ENCODE measurements around the gene PDSS1. TPM values are rescaled to one million over a fixed set of nuclear protein-coding genes. Genes with fewer than 3 reads are reported as not detected.

PDSS1 gene
- total and polyA plus RNA-seq, 4 donors = 6.0 to 7.6 (median 7.1) TPM

GRCh38 chr10:26773633-26774032, 76.1 kb downstream of the PDSS1 start:
- no peak overlapping the region for H3K9ac ChIP-seq (ENCODE audit: low read depth in 1 of 2, low read length in 2 of 2)
- no peak overlapping the region for H3K4me3 ChIP-seq (ENCODE audit: low read depth in 1 of 3, low read length in 3 of 3)
- H3K27ac ChIP-seq (ENCODE audit: low read depth in 1 of 2, low read length in 2 of 2) = no peak overlapping the region
- H3K4me1 ChIP-seq (ENCODE audit: control insufficient read depth in 4 of 4, insufficient read depth in 4 of 4, low read length in 3 of 4) = no peaks in the 10 kb centered on the region
- H3K36me3 ChIP-seq (ENCODE audit: control insufficient read depth in 4 of 4, insufficient read depth in 3 of 4, low read depth in 1 of 4, low read length in 3 of 4) = peaks cover 0 to 2% (median 0%) of the 10 kb centered on the region in 4 donors
- no peaks in the 10 kb centered on the region for H3K27me3 ChIP-seq (ENCODE audit: control insufficient read depth in 4 of 4, insufficient read depth in 4 of 4, low read length in 3 of 4)
- TF ChIP-seq JUND (IDR thresholded peaks at IDR 0.05) = no peak
- TF ChIP-seq HNF4A (conservative IDR thresholded peaks at IDR 0.05) = no peak
- TF ChIP-seq SP1 (IDR thresholded peaks at IDR 0.05) = no peak
- no peak for TF ChIP-seq MAX (IDR thresholded peaks at IDR 0.05)
- no peak for TF ChIP-seq CTCF (IDR thresholded peaks at IDR 0.05; ENCODE audit: low read depth, low read length, missing input control)
- no peak for DNase-seq (ENCODE audit: low spot score)
- WGBS = 94% methylated on average over 2 of the region's 2 CpGs
- no peaks in the 10 kb centered on the region for H3K9me3 ChIP-seq (ENCODE audit: control insufficient read depth in 4 of 4, low read length in 3 of 4)

GRCh38 chr10:26776258-26776657, 78.8 kb downstream of the PDSS1 start:
- 99% methylated on average over 1 of the region's 1 CpG for WGBS
- no peaks in the 10 kb centered on the region for H3K36me3 ChIP-seq (ENCODE audit: control insufficient read depth in 4 of 4, insufficient read depth in 3 of 4, low read depth in 1 of 4, low read length in 3 of 4)
- H3K9me3 ChIP-seq (ENCODE audit: control insufficient read depth in 4 of 4, low read length in 3 of 4) = no peaks in the 10 kb centered on the region
- TF ChIP-seq FOXA1 (IDR thresholded peaks at IDR 0.05) (no peak), RAD21 (IDR thresholded peaks at IDR 0.05) (no peak), NR2F2 (IDR thresholded peaks at IDR 0.05) (no peak), TAF1 (conservative IDR thresholded peaks at IDR 0.05) (no peak), EGR1 (IDR thresholded peaks at IDR 0.05; ENCODE audit: low read depth in 2 of 2) (no peak)
- no peaks in the 10 kb centered on the region for H3K4me1 ChIP-seq (ENCODE audit: control insufficient read depth in 4 of 4, insufficient read depth in 4 of 4, low read length in 3 of 4)
- no peak overlapping the region for H3K9ac ChIP-seq (ENCODE audit: low read depth in 1 of 2, low read length in 2 of 2)
- H3K27me3 ChIP-seq (ENCODE audit: control insufficient read depth in 4 of 4, insufficient read depth in 4 of 4, low read length in 3 of 4) = no peaks in the 10 kb centered on the region
- H3K27ac ChIP-seq (ENCODE audit: low read depth in 1 of 2, low read length in 2 of 2) = no peak overlapping the region
- no peak overlapping the region for H3K4me3 ChIP-seq (ENCODE audit: low read depth in 1 of 3, low read length in 3 of 3)
- no peak for DNase-seq (ENCODE audit: low spot score)

GRCh38 chr10:26777686-26778085, 80.2 kb downstream of the PDSS1 start:
- no peak overlapping the region for H3K9ac ChIP-seq (ENCODE audit: low read depth in 1 of 2, low read length in 2 of 2)
- no peaks in the 10 kb centered on the region for H3K27me3 ChIP-seq (ENCODE audit: control insufficient read depth in 4 of 4, insufficient read depth in 4 of 4, low read length in 3 of 4)
- H3K9me3 ChIP-seq (ENCODE audit: control insufficient read depth in 4 of 4, low read length in 3 of 4) = no peaks in the 10 kb centered on the region
- no peak overlapping the region for H3K27ac ChIP-seq (ENCODE audit: low read depth in 1 of 2, low read length in 2 of 2)
- no peak for DNase-seq (ENCODE audit: low spot score)
- no peaks in the 10 kb centered on the region for H3K4me1 ChIP-seq (ENCODE audit: control insufficient read depth in 4 of 4, insufficient read depth in 4 of 4, low read length in 3 of 4)
- TF ChIP-seq YY1 (IDR thresholded peaks at IDR 0.05) (no peak), ATF3 (IDR thresholded peaks at IDR 0.05) (no peak), JUND (IDR thresholded peaks at IDR 0.05) (no peak), GABPA (IDR thresholded peaks at IDR 0.05 in 1 of 2, conservative IDR thresholded peaks at IDR 0.05 in 1 of 2) (no peak), SP1 (IDR thresholded peaks at IDR 0.05) (no peak), HNF4A (conservative IDR thresholded peaks at IDR 0.05) (no peak), HNF4G (IDR thresholded peaks at IDR 0.05) (no peak), EGR1 (IDR thresholded peaks at IDR 0.05; ENCODE audit: low read depth in 2 of 2) (no peak), FOXA1 (IDR thresholded peaks at IDR 0.05) (no peak), MAX (IDR thresholded peaks at IDR 0.05) (no peak), RXRA (IDR thresholded peaks at IDR 0.05) (no peak), NR2F2 (IDR thresholded peaks at IDR 0.05) (no peak)
- H3K36me3 ChIP-seq (ENCODE audit: control insufficient read depth in 4 of 4, insufficient read depth in 3 of 4, low read depth in 1 of 4, low read length in 3 of 4) = no peaks in the 10 kb centered on the region
- WGBS = 97% methylated on average over 2 of the region's 2 CpGs
- H3K4me3 ChIP-seq (ENCODE audit: low read depth in 1 of 3, low read length in 3 of 3) = no peak overlapping the region

Data from liver (tissue), 9 donors.